DND-41 (cell line): ENCODE measurements around the gene ZCWPW1.

Source experiments
- CTCF ChIP-seq: IDR thresholded peaks from 2 replicates; pipeline ENCODE4 v1.5.1; 2012; ENCODE audit warnings: borderline replicate concordance, low read length, moderate library complexity, mild to moderate bottlenecking; ENCODE audit not compliant: poor library complexity, severe bottlenecking; ENCODE audit errors: extremely low read depth
- EZH2 ChIP-seq: IDR thresholded peaks from 3 replicates; pipeline ENCODE4 v1.6.1; 2012; ENCODE audit warnings: borderline replicate concordance, low read depth, mild to moderate bottlenecking, moderate library complexity, low read length, inconsistent platforms; ENCODE audit not compliant: severe bottlenecking

- TF ChIP-seq CTCF (no peak), EZH2 (no peak)
These were observed 52.4 kb downstream of the ZCWPW1 start for GRCh38 chr7:100376066-100376465.
